ENCODE measurements around the gene MVB12B.

DNA sequence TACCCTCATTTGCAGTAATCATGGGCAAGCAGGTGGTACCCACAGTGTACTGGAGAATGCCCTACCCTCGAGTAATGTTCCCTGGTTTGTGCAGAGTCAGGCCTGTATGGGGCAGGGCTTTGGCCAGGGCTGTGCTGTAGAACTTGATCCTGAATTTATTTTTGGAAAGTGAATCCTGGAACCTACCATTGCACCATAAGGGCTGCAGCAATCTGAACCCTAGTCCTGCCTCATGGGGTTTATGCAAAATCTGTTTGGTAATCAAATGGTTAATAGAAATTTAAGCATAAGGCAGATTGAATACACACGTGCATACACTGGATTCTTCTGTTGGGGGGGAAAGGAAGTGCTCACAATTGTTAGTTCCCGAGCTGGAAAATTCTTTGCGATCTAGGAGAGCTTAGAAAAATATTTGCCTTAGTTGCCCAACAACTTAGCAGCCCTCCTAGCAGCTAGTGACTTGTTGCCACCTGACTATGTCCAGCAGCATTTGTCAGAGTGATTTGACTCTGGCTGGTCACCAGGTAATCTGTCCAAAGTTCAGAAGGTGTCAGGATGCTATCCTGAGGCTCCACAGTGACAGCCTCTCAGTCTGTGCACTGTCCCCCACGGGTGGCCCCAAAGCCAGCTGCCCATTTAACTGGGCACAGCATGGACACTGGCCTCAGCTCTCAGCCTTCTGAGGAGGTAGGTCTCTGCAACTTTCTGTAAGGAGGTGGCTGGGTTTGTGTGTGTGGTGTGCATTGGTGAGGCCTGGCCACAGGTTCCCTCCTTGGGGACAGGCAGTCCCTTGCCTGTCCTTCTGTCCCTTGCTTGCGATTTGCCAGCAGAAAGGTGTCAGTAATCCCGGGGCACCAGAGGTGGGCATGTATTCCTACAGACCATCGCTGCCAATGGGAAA is 8.3 kb downstream of the MVB12B start:
- TF ChIP-seq YY1 (IDR thresholded peaks at IDR 0.05; ENCODE audit: low read depth) (no peak), CEBPB (IDR thresholded peaks at IDR 0.05) (no peak), CREB1 (IDR thresholded peaks at IDR 0.05; ENCODE audit: low read depth) (no peak), REST (IDR thresholded peaks at IDR 0.05; ENCODE audit: low read depth) (no peak), TAF1 (IDR thresholded peaks at IDR 0.05; ENCODE audit: low read depth) (no peak)

All from Ishikawa (cell line).